CD14-positive monocyte (primary cell): ENCODE results near the gene PTCD1. TPM values are rescaled to one million over a fixed set of nuclear protein-coding genes. Genes with fewer than 3 reads are reported as not detected.
A peak's percentile ranks its signal among the peaks of the same experiment; 100 is the strongest.

Experiments
- DNase-seq, 3 donors: peaks; one replicate each; pipeline ENCODE4 v3.0.0-alpha.2; 2011 to 2022
- H2AFZ ChIP-seq: 2 replicates; pipeline ENCODE4 v1.6.0; 2012; ENCODE audit warnings: mild to moderate bottlenecking, low read depth, low read length, inconsistent platforms; ENCODE audit not compliant: insufficient read depth, poor library complexity, severe bottlenecking
- H3K27ac ChIP-seq, 2 donors: 1 replicate in 1 of 2; 2 replicates in 1 of 2; pipeline ENCODE4 v1.5.1; 2012 to 2013; ENCODE audit warnings: low read length in 2 of 2, control low read depth in 1 of 2, inconsistent platforms in 1 of 2, low read depth in 1 of 2, mild to moderate bottlenecking in 1 of 2
- H3K27me3 ChIP-seq, 2 donors: one replicate each; pipeline versions ENCODE4 v1.6.0 to v1.6.1; 2011 to 2013; ENCODE audit warnings: low read length in 2 of 2; ENCODE audit not compliant: control insufficient read depth in 2 of 2, insufficient read depth in 2 of 2
- H3K36me3 ChIP-seq, 2 donors: replicated peaks in 1 of 2; 1 replicate in 1 of 2; 2 replicates in 1 of 2; pipeline versions ENCODE4 v1.5.1 to v1.6.1; 2012 to 2013; ENCODE audit warnings: low read length in 2 of 2, control low read depth in 1 of 2, inconsistent platforms in 1 of 2, mild to moderate bottlenecking in 1 of 2; ENCODE audit not compliant: insufficient read depth in 2 of 2, control insufficient read depth in 1 of 2
- H3K4me1 ChIP-seq, 2 donors: 1 replicate in 1 of 2; 2 replicates in 1 of 2; pipeline versions ENCODE4 v1.5.1 to v1.6.1; 2012 to 2013; ENCODE audit warnings: low read length in 2 of 2, control low read depth in 1 of 2, inconsistent platforms in 1 of 2, mild to moderate bottlenecking in 1 of 2, moderate library complexity in 1 of 2; ENCODE audit not compliant: insufficient read depth in 2 of 2, control insufficient read depth in 1 of 2
- H3K4me2 ChIP-seq: replicated peaks from 2 replicates; pipeline ENCODE3; 2012; ENCODE audit warnings: low read length, moderate library complexity, mild to moderate bottlenecking; ENCODE audit not compliant: poor library complexity, severe bottlenecking; ENCODE audit errors: extremely low read depth
- H3K4me3 ChIP-seq, 3 experiments: fragments of 200-600 bp in 1 of 3; sonication (generic) in 1 of 3; replicated peaks in 1 of 3; 1 replicate in 2 of 3; 2 replicates in 1 of 3; pipeline ENCODE4 v1.5.1; 2011 to 2013; ENCODE audit warnings: low read length in 3 of 3, mild to moderate bottlenecking in 3 of 3, control low read depth in 2 of 3, low read depth in 2 of 3, inconsistent platforms in 1 of 3, moderate library complexity in 1 of 3
- H3K79me2 ChIP-seq: 2 replicates; pipeline ENCODE4 v1.6.0; 2012; ENCODE audit warnings: mild to moderate bottlenecking, control low read depth, inconsistent platforms, low read length, moderate library complexity; ENCODE audit not compliant: insufficient read depth
- H3K9ac ChIP-seq: 2 replicates; pipeline ENCODE4 v1.6.0; 2017; ENCODE audit warnings: low read length, mild to moderate bottlenecking; ENCODE audit not compliant: insufficient read depth, poor library complexity, severe bottlenecking
- H3K9me3 ChIP-seq, 2 donors: replicated peaks in 1 of 2; 1 replicate in 1 of 2; 2 replicates in 1 of 2; pipeline versions ENCODE4 v1.5.1 to v1.6.1; 2012 to 2013; ENCODE audit warnings: low read length in 2 of 2, control low read depth in 1 of 2; ENCODE audit not compliant: control insufficient read depth in 1 of 2, insufficient read depth in 1 of 2
- H4K20me1 ChIP-seq: 2 replicates; pipeline ENCODE4 v1.6.0; 2012; ENCODE audit warnings: mild to moderate bottlenecking, low read length, control low read depth, moderate library complexity; ENCODE audit not compliant: insufficient read depth
- H3K27ac Mint-ChIP-seq, 7 donors: one replicate each; pipeline ENCODE4 v1.8.0; 2020; ENCODE audit warnings: mild to moderate bottlenecking in 7 of 7, mixed read lengths in 7 of 7, moderate library complexity in 6 of 7, inconsistent platforms in 2 of 7
- H3K27me3 Mint-ChIP-seq, 3 donors: one replicate each; pipeline ENCODE4 v1.8.0; 2021 to 2022; ENCODE audit warnings: low read depth in 3 of 3, mild to moderate bottlenecking in 3 of 3, mixed read lengths in 3 of 3, moderate library complexity in 3 of 3, inconsistent platforms in 1 of 3
- H3K36me3 Mint-ChIP-seq, 2 donors: one replicate each; pipeline ENCODE4 v1.8.0; 2020; ENCODE audit warnings: mixed read lengths in 2 of 2, inconsistent platforms in 1 of 2, mild to moderate bottlenecking in 1 of 2
- H3K4me1 Mint-ChIP-seq: one replicate; pipeline ENCODE4 v1.8.0; 2020; ENCODE audit warnings: mild to moderate bottlenecking, mixed read lengths
- H3K4me3 Mint-ChIP-seq, 2 donors: one replicate each; pipeline ENCODE4 v1.8.0; 2020; ENCODE audit warnings: mild to moderate bottlenecking in 2 of 2, mixed read lengths in 2 of 2, moderate library complexity in 1 of 2
- H3K9me3 Mint-ChIP-seq, 7 donors: one replicate each; pipeline ENCODE4 v1.8.0; 2020 to 2022; ENCODE audit warnings: mixed read lengths in 7 of 7, mild to moderate bottlenecking in 6 of 7, moderate library complexity in 6 of 7, inconsistent platforms in 2 of 7
- CTCF ChIP-seq: fragments of 200-600 bp; IDR thresholded peaks from one replicate; pipeline ENCODE4 v1.8.0; 2022; ENCODE audit warnings: antibody characterized with exemption, mild to moderate bottlenecking
- WGBS: methylation state at CpG from one replicate; pipeline ENCODE4 v1.1.5; 2013; ENCODE audit warnings: missing lambda C conversion rate; ENCODE audit not compliant: insufficient coverage; 5-methylcytosine and 5-hydroxymethylcytosine counted together
- intact Hi-C, 2 donors: fragments of 100-400 bp; cut with micrococcal nuclease; formaldehyde crosslinking; loops; one replicate each; pipeline versions ENCODE4 v1.15.0 to v1.15.1; 2023
- polyA plus RNA-seq, 3 donors: library from polyadenylated mRNA; depleted of rRNA in 1 of 3; unstranded in 2 of 3; stranded (reverse) in 1 of 3; fragments of 300-500 nt in 2 of 3; fragments of >200 nt in 1 of 3; fragmentation: Illumina TruSeq in 2 of 3; gene quantifications; 1 replicate in 2 of 3; 2 replicates in 1 of 3; pipeline ENCODE4 v1.2.3, GENCODE V29; 2012 to 2021

Gene PTCD1
- polyA plus RNA-seq, 3 donors, result 0.74 to 4.3 (median 1.6) TPM

- Histone ChIP-seq H3K27me3 (no peaks in the 10 kb centered on the region), H3K79me2 (peaks cover 66% of the 10 kb centered on the region), H4K20me1 (peaks cover 78% of the 10 kb centered on the region), H3K4me2 (no peak overlapping the region), H3K9me3 (no peaks in the 10 kb centered on the region), H3K4me3 (no peak overlapping the region), H3K4me1 (peaks cover 23 to 27% of the 10 kb centered on the region in 2 donors), H3K9ac (no peak overlapping the region), H2AFZ (no peak overlapping the region), H3K36me3 (peaks cover 29 to 48% of the 10 kb centered on the region in 2 donors), H3K27ac (no peak overlapping the region)
- Mint-ChIP-seq H3K4me1 (peaks cover 24% of the 10 kb centered on the region), H3K9me3 (no peaks in the 10 kb centered on the region), H3K27me3 (peaks cover 0 to 2% (median 2%) of the 10 kb centered on the region in 3 donors), H3K36me3 (peaks cover 32 to 44% of the 10 kb centered on the region in 2 donors), H3K4me3 (no peak overlapping the region), H3K27ac (peak overlapping the region in 1 of 7 donors; percentile 42)
- no peak for TF ChIP-seq CTCF
- 93% methylated on average over 10 of the region's 10 CpGs for WGBS
- intact Hi-C loops, result loop anchor here in 1 of 2 donors (10.0 kb wide), 1 partner anchor 100 kb away; the partner anchor contains the start of genes ZKSCAN5 and ZNF394
- no peak for DNase-seq
Measured at GRCh38 chr7:99404977-99405320, 33.6 kb downstream of the PTCD1 start.

- no peak for TF ChIP-seq CTCF
- H3K9ac ChIP-seq, result no peak overlapping the region
- H3K27ac ChIP-seq, result no peak overlapping the region
- intact Hi-C loops, result loop anchor here in 1 of 2 donors (10.0 kb wide), 1 partner anchor 100 kb away; the partner anchor contains the start of genes ZKSCAN5 and ZNF394
- no peaks in the 10 kb centered on the region for H3K9me3 Mint-ChIP-seq
- no peak overlapping the region for H3K4me3 ChIP-seq
- H3K79me2 ChIP-seq, result peaks cover 60% of the 10 kb centered on the region
- 97% methylated on average over 18 of the region's 18 CpGs for WGBS
- H3K4me2 ChIP-seq, result no peak overlapping the region
- no peaks in the 10 kb centered on the region for H3K27me3 ChIP-seq
- no peak for DNase-seq
- peaks cover 32 to 54% of the 10 kb centered on the region in 2 donors for H3K36me3 ChIP-seq
- peak overlapping the region in 3 of 7 donors; percentile 17 to 48 (median 42) for H3K27ac Mint-ChIP-seq
- H2AFZ ChIP-seq, result no peak overlapping the region
- H3K4me3 Mint-ChIP-seq, result no peak overlapping the region
- H3K36me3 Mint-ChIP-seq, result peaks cover 34 to 44% of the 10 kb centered on the region in 2 donors
- H3K9me3 ChIP-seq, result no peaks in the 10 kb centered on the region
- peaks cover 0 to 2% (median 2%) of the 10 kb centered on the region in 3 donors for H3K27me3 Mint-ChIP-seq
- peaks cover 20% of the 10 kb centered on the region for H3K4me1 Mint-ChIP-seq
- peaks cover 17 to 22% of the 10 kb centered on the region in 2 donors for H3K4me1 ChIP-seq
- peaks cover 80% of the 10 kb centered on the region for H4K20me1 ChIP-seq
Measured at GRCh38 chr7:99404235-99404976, 34.2 kb downstream of the PTCD1 start.
